Glutamatergic neuron (in vitro differentiated cells): ENCODE data around the gene OPALIN. TPM values are rescaled to one million over a fixed set of nuclear protein-coding genes. Genes with fewer than 3 reads are reported as not detected.
A peak's percentile ranks its signal among the peaks of the same experiment; 100 is the strongest.

ENCODE experiments used
- DNase-seq: peaks from one replicate; pipeline ENCODE4 v3.0.0; 2022
- H3K27ac Mint-ChIP-seq: one replicate; pipeline ENCODE4 v1.8.0; 2020; ENCODE audit warnings: mild to moderate bottlenecking, mixed read lengths, inconsistent platforms; ENCODE audit not compliant: unreplicated experiment
- H3K27me3 Mint-ChIP-seq: one replicate; pipeline ENCODE4 v1.8.0; 2020; ENCODE audit warnings: mild to moderate bottlenecking, moderate library complexity, mixed read lengths, inconsistent platforms; ENCODE audit not compliant: unreplicated experiment
- H3K36me3 Mint-ChIP-seq: one replicate; pipeline ENCODE4 v1.8.0; 2020; ENCODE audit warnings: mild to moderate bottlenecking, mixed read lengths, inconsistent platforms; ENCODE audit not compliant: unreplicated experiment
- H3K4me1 Mint-ChIP-seq: one replicate; pipeline ENCODE4 v1.8.0; 2020; ENCODE audit warnings: mild to moderate bottlenecking, low read depth, mixed read lengths, inconsistent platforms; ENCODE audit not compliant: unreplicated experiment
- H3K4me3 Mint-ChIP-seq: one replicate; pipeline ENCODE4 v1.8.0; 2020; ENCODE audit warnings: mild to moderate bottlenecking, mixed read lengths, inconsistent platforms; ENCODE audit not compliant: unreplicated experiment
- H3K9me3 Mint-ChIP-seq: one replicate; pipeline ENCODE4 v1.8.0; 2020; ENCODE audit warnings: mild to moderate bottlenecking, moderate library complexity, mixed read lengths, inconsistent platforms; ENCODE audit not compliant: unreplicated experiment
- total RNA-seq: library from RNA; stranded (reverse); fragmentation: NEBNext Ultra II Directional; extraction: Animal tissue kit (Norgen Biotek cat#: 25700); gene quantifications from one replicate; pipeline ENCODE4 v1.2.1, GENCODE V29; 2021; ENCODE audit not compliant: unreplicated experiment
- TF ChIP-seq, protein P1 (sequence below): fragments of 200-600 bp; sonication (generic); IDR thresholded peaks from one replicate; pipeline ENCODE4 v1.5.0; 2021; ENCODE audit not compliant: partially characterized antibody, unreplicated experiment

Gene OPALIN
- total RNA-seq, 1 donor from 2014 or later = not detected

GRCh38 chr10:96367470-96367869 is 8.7 kb upstream of the OPALIN start:
- TF ChIP-seq, protein P1, sequence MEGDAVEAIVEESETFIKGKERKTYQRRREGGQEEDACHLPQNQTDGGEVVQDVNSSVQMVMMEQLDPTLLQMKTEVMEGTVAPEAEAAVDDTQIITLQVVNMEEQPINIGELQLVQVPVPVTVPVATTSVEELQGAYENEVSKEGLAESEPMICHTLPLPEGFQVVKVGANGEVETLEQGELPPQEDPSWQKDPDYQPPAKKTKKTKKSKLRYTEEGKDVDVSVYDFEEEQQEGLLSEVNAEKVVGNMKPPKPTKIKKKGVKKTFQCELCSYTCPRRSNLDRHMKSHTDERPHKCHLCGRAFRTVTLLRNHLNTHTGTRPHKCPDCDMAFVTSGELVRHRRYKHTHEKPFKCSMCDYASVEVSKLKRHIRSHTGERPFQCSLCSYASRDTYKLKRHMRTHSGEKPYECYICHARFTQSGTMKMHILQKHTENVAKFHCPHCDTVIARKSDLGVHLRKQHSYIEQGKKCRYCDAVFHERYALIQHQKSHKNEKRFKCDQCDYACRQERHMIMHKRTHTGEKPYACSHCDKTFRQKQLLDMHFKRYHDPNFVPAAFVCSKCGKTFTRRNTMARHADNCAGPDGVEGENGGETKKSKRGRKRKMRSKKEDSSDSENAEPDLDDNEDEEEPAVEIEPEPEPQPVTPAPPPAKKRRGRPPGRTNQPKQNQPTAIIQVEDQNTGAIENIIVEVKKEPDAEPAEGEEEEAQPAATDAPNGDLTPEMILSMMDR = no peak
- peaks cover 6% of the 10 kb centered on the region for H3K27me3 Mint-ChIP-seq
- peaks cover 1% of the 10 kb centered on the region for H3K4me1 Mint-ChIP-seq
- H3K9me3 Mint-ChIP-seq = peaks cover 2% of the 10 kb centered on the region
- H3K4me3 Mint-ChIP-seq = no peak overlapping the region
- H3K36me3 Mint-ChIP-seq = no peaks in the 10 kb centered on the region
- no peak for DNase-seq
- no peak overlapping the region for H3K27ac Mint-ChIP-seq

DNA sequence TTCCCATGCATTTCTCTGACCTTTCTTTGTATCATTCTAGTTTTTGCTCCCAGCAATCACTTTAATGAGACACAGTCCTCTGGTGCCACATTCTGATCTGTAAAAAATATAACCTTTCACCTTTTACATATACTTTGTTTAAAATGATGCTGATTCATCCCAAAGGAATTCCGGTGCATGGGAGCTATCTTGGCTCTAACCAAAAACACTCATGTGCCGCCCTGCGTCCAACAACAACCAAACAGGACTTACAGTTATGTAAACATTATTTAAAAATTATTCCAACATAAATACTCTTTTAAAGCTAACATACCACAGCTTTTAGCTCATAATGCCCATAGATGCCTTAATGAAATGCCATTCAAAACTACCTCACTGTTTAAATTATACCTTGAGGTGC is 7.7 kb upstream of the OPALIN start:
- no peaks in the 10 kb centered on the region for H3K4me1 Mint-ChIP-seq
- DNase-seq = no peak
- peaks cover 6% of the 10 kb centered on the region for H3K27me3 Mint-ChIP-seq
- no peak overlapping the region for H3K4me3 Mint-ChIP-seq
- peaks cover 2% of the 10 kb centered on the region for H3K9me3 Mint-ChIP-seq
- TF ChIP-seq, protein P1 = no peak
- H3K27ac Mint-ChIP-seq = no peak overlapping the region
- no peaks in the 10 kb centered on the region for H3K36me3 Mint-ChIP-seq

DNA sequence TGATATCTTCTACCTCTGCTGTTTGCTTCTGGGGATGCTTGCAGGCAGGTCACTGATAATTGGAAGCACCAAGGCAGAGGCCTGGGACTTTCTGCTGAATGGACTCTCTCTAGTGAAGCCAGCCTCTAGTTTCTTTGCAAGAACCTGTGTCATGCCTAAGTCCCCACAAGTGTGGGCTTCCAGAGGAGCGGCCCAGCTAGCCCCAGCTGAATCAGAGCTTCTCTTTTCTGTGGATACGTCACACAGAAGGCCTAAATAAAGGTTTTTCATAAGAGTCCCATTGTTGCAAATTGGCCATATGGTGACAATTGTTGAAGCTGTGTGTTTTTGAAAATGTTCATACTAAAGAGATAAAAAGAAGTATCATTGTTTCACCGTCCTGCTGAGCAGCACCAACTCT is 6.8 kb upstream of the OPALIN start:
- peaks cover 3% of the 10 kb centered on the region for H3K4me1 Mint-ChIP-seq
- peaks cover 2% of the 10 kb centered on the region for H3K9me3 Mint-ChIP-seq
- TF ChIP-seq, protein P1 = no peak
- H3K27me3 Mint-ChIP-seq = peaks cover 6% of the 10 kb centered on the region
- no peak overlapping the region for H3K4me3 Mint-ChIP-seq
- H3K27ac Mint-ChIP-seq = no peak overlapping the region
- DNase-seq = no peak
- no peaks in the 10 kb centered on the region for H3K36me3 Mint-ChIP-seq

DNA sequence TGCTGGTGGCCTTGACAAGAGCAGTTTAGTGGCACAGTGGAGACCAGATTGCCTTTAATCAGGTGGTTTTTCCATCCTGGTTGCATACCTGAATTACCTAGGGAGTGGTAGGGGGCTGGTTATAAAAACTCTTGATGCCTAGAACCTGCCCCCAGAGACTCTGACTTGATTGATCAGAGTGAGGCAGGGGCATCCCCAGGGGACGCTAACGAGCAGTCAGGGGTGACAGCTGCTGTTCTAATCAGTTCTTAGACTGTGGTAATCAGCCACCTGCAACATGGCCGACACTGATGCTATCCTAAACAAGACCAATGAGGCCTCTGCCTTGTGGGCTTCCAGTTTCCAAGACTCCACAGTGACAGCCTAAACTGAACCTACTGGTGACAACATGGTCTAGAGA is 2.0 kb upstream of the OPALIN start:
- DNase-seq = peak; percentile 55
- Mint-ChIP-seq H3K27ac (no peak overlapping the region), H3K4me1 (peaks cover 7% of the 10 kb centered on the region), H3K36me3 (no peaks in the 10 kb centered on the region), H3K4me3 (no peak overlapping the region), H3K27me3 (peaks cover 7% of the 10 kb centered on the region), H3K9me3 (peaks cover 2% of the 10 kb centered on the region)
- TF ChIP-seq, protein P1 = no peak

DNA sequence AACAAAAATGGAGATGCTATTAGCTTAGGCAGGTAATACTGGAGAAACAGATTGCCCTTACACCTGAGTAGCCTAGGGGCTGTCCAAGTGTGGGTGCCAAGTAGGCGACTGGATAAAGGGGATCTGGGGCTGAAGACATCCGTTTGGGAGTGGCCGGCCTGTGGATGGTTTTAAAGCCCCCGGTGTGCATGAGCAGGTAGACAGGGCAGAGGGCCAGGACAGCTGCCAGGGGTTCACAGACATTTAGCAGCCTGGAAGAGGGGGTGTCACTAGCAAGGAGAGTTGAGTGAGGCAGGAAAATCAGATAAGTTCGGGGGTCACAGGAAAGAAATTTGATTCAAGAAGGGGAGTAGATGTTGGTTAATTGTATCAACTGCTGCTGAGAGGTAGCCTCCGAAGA is 1.5 kb upstream of the OPALIN start:
- Mint-ChIP-seq H3K4me1 (peaks cover 7% of the 10 kb centered on the region), H3K27ac (no peak overlapping the region), H3K9me3 (peaks cover 2% of the 10 kb centered on the region), H3K4me3 (no peak overlapping the region), H3K36me3 (no peaks in the 10 kb centered on the region), H3K27me3 (peaks cover 7% of the 10 kb centered on the region)
- DNase-seq = no peak
- TF ChIP-seq, protein P1 = no peak
